ENCODE data around the gene SLC38A4. TPM values are rescaled to one million over a fixed set of nuclear protein-coding genes. Genes with fewer than 3 reads are reported as not detected.
"Not testable (repeated sequence)": the region's sequence is repeated elsewhere in the genome, so short reads cannot be mapped to it uniquely, and the experiment has no call there.

The SLC38A4 gene
- total RNA-seq, 1 experiment from 2014 or later: not detected

GRCh38 chr12:46744283-46744682 lies 81.5 kb downstream of the SLC38A4 start:
- TF ChIP-seq EGR1 (IDR thresholded peaks at IDR 0.05; ENCODE audit: low read depth) (no peak), RAD21 (IDR thresholded peaks at IDR 0.05; ENCODE audit: low read depth) (no peak), JUND (IDR thresholded peaks at IDR 0.05) (no peak), ELF1 (IDR thresholded peaks at IDR 0.05; ENCODE audit: borderline replicate concordance, low read depth) (no peak), YY1 (IDR thresholded peaks at IDR 0.05; ENCODE audit: extremely low read depth, insufficient replicate concordance, low read depth, low read length) (no peak), CTCF (IDR thresholded peaks at IDR 0.05 in 2 of 3, conservative IDR thresholded peaks at IDR 0.05 in 1 of 3; ENCODE audit: borderline replicate concordance in 1 of 3, insufficient read depth in 1 of 3, low read depth in 2 of 3, low read length in 2 of 3) (no peak), POLR2AphosphoS5 (IDR thresholded peaks at IDR 0.05; ENCODE audit: low read depth, low read length) (no peak), CEBPB (IDR thresholded peaks at IDR 0.05; ENCODE audit: low read depth) (no peak), TCF7L2 (IDR thresholded peaks at IDR 0.05; ENCODE audit: borderline replicate concordance, extremely low read depth, insufficient read depth, insufficient read length) (no peak)
- Histone ChIP-seq H3K4me1 (ENCODE audit: control insufficient read depth in 1 of 2, insufficient read depth in 2 of 2, low read length in 2 of 2) (no peaks in the 10 kb centered on the region), H3K4me2 (ENCODE audit: low read length) (no peak overlapping the region), H3K4me3 (replicated peaks in 1 of 2; ENCODE audit: low read depth in 1 of 2, low read length in 2 of 2) (no peak overlapping the region), H3K79me2 (ENCODE audit: insufficient read depth, low read length) (no peaks in the 10 kb centered on the region), H3K9ac (ENCODE audit: low read length) (no peak overlapping the region), H3K27me3 (ENCODE audit: insufficient read depth, low read length) (no peaks in the 10 kb centered on the region), H3K9me3 (ENCODE audit: control insufficient read depth in 1 of 2, insufficient read depth in 1 of 2, low read depth in 1 of 2, low read length in 2 of 2) (no peaks in the 10 kb centered on the region), H3K27ac (ENCODE audit: low read depth, low read length) (no peak overlapping the region), H3K36me3 (ENCODE audit: control insufficient read depth in 1 of 2, insufficient read depth in 2 of 2, low read length in 2 of 2) (no peaks in the 10 kb centered on the region), H3K9me2 (ENCODE audit: insufficient read depth) (no peaks in the 10 kb centered on the region), H4K20me1 (ENCODE audit: insufficient read depth) (no peaks in the 10 kb centered on the region), H2AFZ (ENCODE audit: low read depth, low read length, poor library complexity, severe bottlenecking) (no peak overlapping the region)
- ChIA-PET POLR2A (no interaction called here), RAD21 (ENCODE audit: low non-redundant PET in 1 of 2, low total read pairs in 2 of 2, uncharacterized antibody in 2 of 2, unreplicated experiment in 2 of 2) (interaction anchor here in 1 of 2 experiments (0.5 kb wide), 1 partner anchor 24 kb away, joined by 4 read pairs; no protein-coding TSS in a partner anchor), CTCF (no interaction called here)
- intact Hi-C loops (cut with micrococcal nuclease): no loop called here
- DNase-seq (ENCODE audit: low read depth, low spot score) (no peak), ATAC-seq (no peak)
- BruUV-seq (replicated peaks): no TSS peak

GRCh38 chr12:46743456-46743855 lies 82.3 kb downstream of the SLC38A4 start:
- intact Hi-C loops (cut with micrococcal nuclease): no loop called here
- RAD21 ChIA-PET (ENCODE audit: low non-redundant PET in 1 of 2, low total read pairs in 2 of 2, uncharacterized antibody in 2 of 2, unreplicated experiment in 2 of 2): no interaction called here
- POLR2A ChIA-PET: no interaction called here
- CTCF ChIA-PET: no interaction called here
- no peaks in the 10 kb centered on the region for H3K4me1 ChIP-seq (ENCODE audit: control insufficient read depth in 1 of 2, insufficient read depth in 2 of 2, low read length in 2 of 2)
- no peaks in the 10 kb centered on the region for H3K9me3 ChIP-seq (ENCODE audit: control insufficient read depth in 1 of 2, insufficient read depth in 1 of 2, low read depth in 1 of 2, low read length in 2 of 2)
- no TSS peak for BruUV-seq (replicated peaks)
- H3K4me3 ChIP-seq (replicated peaks in 1 of 2; ENCODE audit: low read depth in 1 of 2, low read length in 2 of 2): no peak overlapping the region
- no peak overlapping the region for H3K9ac ChIP-seq (ENCODE audit: low read length)
- H2AFZ ChIP-seq (ENCODE audit: low read depth, low read length, poor library complexity, severe bottlenecking): no peak overlapping the region
- no peak for TF ChIP-seq SP1 (IDR thresholded peaks at IDR 0.05; ENCODE audit: low read depth)
- no peaks in the 10 kb centered on the region for H3K27me3 ChIP-seq (ENCODE audit: insufficient read depth, low read length)
- no peaks in the 10 kb centered on the region for H3K36me3 ChIP-seq (ENCODE audit: control insufficient read depth in 1 of 2, insufficient read depth in 2 of 2, low read length in 2 of 2)
- no peak for ATAC-seq
- no peaks in the 10 kb centered on the region for H3K79me2 ChIP-seq (ENCODE audit: insufficient read depth, low read length)
- no peak overlapping the region for H3K27ac ChIP-seq (ENCODE audit: low read depth, low read length)
- no peak for DNase-seq (ENCODE audit: low read depth, low spot score)
- no peak overlapping the region for H3K4me2 ChIP-seq (ENCODE audit: low read length)
- no peaks in the 10 kb centered on the region for H4K20me1 ChIP-seq (ENCODE audit: insufficient read depth)
- no peaks in the 10 kb centered on the region for H3K9me2 ChIP-seq (ENCODE audit: insufficient read depth)

- intact Hi-C loops (cut with micrococcal nuclease); DNase-seq (ENCODE audit: low read depth, low spot score); CTCF ChIA-PET; H3K4me2 ChIP-seq (ENCODE audit: low read length); BruUV-seq (replicated peaks); H4K20me1 ChIP-seq (ENCODE audit: insufficient read depth); H2AFZ ChIP-seq (ENCODE audit: low read depth, low read length, poor library complexity, severe bottlenecking); H3K9me2 ChIP-seq (ENCODE audit: insufficient read depth); H3K9me3 ChIP-seq (ENCODE audit: control insufficient read depth in 1 of 2, insufficient read depth in 1 of 2, low read depth in 1 of 2, low read length in 2 of 2); H3K9ac ChIP-seq (ENCODE audit: low read length); RAD21 ChIA-PET (ENCODE audit: low non-redundant PET in 1 of 2, low total read pairs in 2 of 2, uncharacterized antibody in 2 of 2, unreplicated experiment in 2 of 2); ATAC-seq; H3K27ac ChIP-seq (ENCODE audit: low read depth, low read length); H3K4me3 ChIP-seq (replicated peaks in 1 of 2; ENCODE audit: low read depth in 1 of 2, low read length in 2 of 2); POLR2A ChIA-PET; H3K4me1 ChIP-seq (ENCODE audit: control insufficient read depth in 1 of 2, insufficient read depth in 2 of 2, low read length in 2 of 2); H3K27me3 ChIP-seq (ENCODE audit: insufficient read depth, low read length); H3K36me3 ChIP-seq (ENCODE audit: control insufficient read depth in 1 of 2, insufficient read depth in 2 of 2, low read length in 2 of 2); H3K79me2 ChIP-seq (ENCODE audit: insufficient read depth, low read length): not testable (repeated sequence)
These were observed 83.5 kb downstream of the SLC38A4 start for GRCh38 chr12:46742271-46742670.

Data from HCT116 (cell line).